NCI-H226 (cell line): ENCODE results near the gene GLP1R.

Experiments used
- DNase-seq: peaks from one replicate; pipeline ENCODE4 v3.0.0-alpha.2; 2015

Gene GLP1R

GRCh38 chr6:39048481-39049399, at the start of gene GLP1R:
GLP1R (plus strand) TSS chr6:39048781; CDS start chr6:39048841, 60 bp downstream.
- DNase-seq, result no peak

- no peak for DNase-seq
Observed at GRCh38 chr6:39003072-39003471, 45.5 kb upstream of the GLP1R start.

- DNase-seq, result no peak
Observed at GRCh38 chr6:39003492-39003891, 45.1 kb upstream of the GLP1R start.

GRCh38 chr6:39004801-39005200, 43.8 kb upstream of the GLP1R start:
- no peak for DNase-seq

GRCh38 chr6:39005774-39006173, 42.8 kb upstream of the GLP1R start:
- DNase-seq, result no peak

- DNase-seq, result no peak
Observed at GRCh38 chr6:39007575-39007974, 41.0 kb upstream of the GLP1R start.

- no peak for DNase-seq
Observed at GRCh38 chr6:39008737-39009136, 39.8 kb upstream of the GLP1R start.

- no peak for DNase-seq
Observed at GRCh38 chr6:39009476-39009875, 39.1 kb upstream of the GLP1R start.

- DNase-seq, result no peak
Observed at GRCh38 chr6:39016839-39017546, 31.6 kb upstream of the GLP1R start.

- no peak for DNase-seq
Observed at GRCh38 chr6:39017547-39017880, 31.1 kb upstream of the GLP1R start.

- DNase-seq, result no peak
Observed at GRCh38 chr6:39018103-39018502, 30.5 kb upstream of the GLP1R start.

- DNase-seq, result no peak
Observed at GRCh38 chr6:39020136-39020535, 28.4 kb upstream of the GLP1R start.

GRCh38 chr6:39021041-39021440, 27.5 kb upstream of the GLP1R start:
- DNase-seq, result no peak

GRCh38 chr6:39021779-39022178, 26.8 kb upstream of the GLP1R start:
- DNase-seq, result no peak

- no peak for DNase-seq
Observed at GRCh38 chr6:39026175-39026574, 22.4 kb upstream of the GLP1R start.

GRCh38 chr6:39029156-39030011, 19.2 kb upstream of the GLP1R start:
- DNase-seq, result no peak

- DNase-seq, result no peak
Observed at GRCh38 chr6:39035681-39036080, 12.9 kb upstream of the GLP1R start.

GRCh38 chr6:39037082-39037508, 11.5 kb upstream of the GLP1R start:
- DNase-seq, result no peak

- DNase-seq, result no peak
Observed at GRCh38 chr6:39037707-39038106, 10.9 kb upstream of the GLP1R start.

GRCh38 chr6:39040080-39040673, 8.4 kb upstream of the GLP1R start:
- DNase-seq, result no peak

- DNase-seq, result no peak
Observed at GRCh38 chr6:39041072-39041471, 7.5 kb upstream of the GLP1R start.

GRCh38 chr6:39043776-39044175, 4.8 kb upstream of the GLP1R start:
- DNase-seq, result no peak

GRCh38 chr6:39044181-39044580, 4.4 kb upstream of the GLP1R start:
- DNase-seq, result no peak
